SU-DHL-6 (cell line): Measurements from ENCODE around the gene VSIG10L.

Experiments used
- EZH2phosphoT487 ChIP-seq: fragments of 200-600 bp; sonication (generic), shearing (Covaris generic); conservative IDR thresholded peaks from 2 replicates; pipeline ENCODE4 v1.6.1; 2018; ENCODE audit warnings: mild to moderate bottlenecking, antibody characterized with exemption, low read length, moderate library complexity, mixed read lengths
- TF ChIP-seq, protein P1 (sequence below): fragments of 200-600 bp; sonication (generic); IDR thresholded peaks from one replicate; pipeline ENCODE4 v1.5.1; 2017; ENCODE audit warnings: antibody characterized with exemption, mild to moderate bottlenecking, low read length, moderate library complexity; ENCODE audit not compliant: insufficient read depth, poor library complexity, severe bottlenecking

DNA sequence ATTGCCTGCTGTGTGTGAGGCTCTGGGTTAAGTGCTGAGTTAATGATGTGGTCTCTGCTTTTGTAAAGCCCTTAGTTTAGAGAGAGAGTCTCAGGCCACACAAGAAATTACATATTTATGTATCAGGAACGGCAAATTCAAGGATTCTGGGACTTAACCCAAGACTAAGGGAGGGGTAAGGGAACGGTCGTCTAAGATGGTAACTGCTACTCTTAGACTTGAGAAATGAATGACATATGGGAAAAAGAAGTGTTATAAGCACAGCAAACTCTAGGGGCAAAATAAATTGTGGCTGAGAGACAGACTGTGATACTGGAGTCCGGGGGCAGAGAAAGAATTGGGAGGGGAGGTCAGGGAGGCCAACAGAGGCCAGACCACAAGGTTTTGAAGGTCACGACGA lies 10.2 kb downstream of the VSIG10L start:
- TF ChIP-seq, protein P1, sequence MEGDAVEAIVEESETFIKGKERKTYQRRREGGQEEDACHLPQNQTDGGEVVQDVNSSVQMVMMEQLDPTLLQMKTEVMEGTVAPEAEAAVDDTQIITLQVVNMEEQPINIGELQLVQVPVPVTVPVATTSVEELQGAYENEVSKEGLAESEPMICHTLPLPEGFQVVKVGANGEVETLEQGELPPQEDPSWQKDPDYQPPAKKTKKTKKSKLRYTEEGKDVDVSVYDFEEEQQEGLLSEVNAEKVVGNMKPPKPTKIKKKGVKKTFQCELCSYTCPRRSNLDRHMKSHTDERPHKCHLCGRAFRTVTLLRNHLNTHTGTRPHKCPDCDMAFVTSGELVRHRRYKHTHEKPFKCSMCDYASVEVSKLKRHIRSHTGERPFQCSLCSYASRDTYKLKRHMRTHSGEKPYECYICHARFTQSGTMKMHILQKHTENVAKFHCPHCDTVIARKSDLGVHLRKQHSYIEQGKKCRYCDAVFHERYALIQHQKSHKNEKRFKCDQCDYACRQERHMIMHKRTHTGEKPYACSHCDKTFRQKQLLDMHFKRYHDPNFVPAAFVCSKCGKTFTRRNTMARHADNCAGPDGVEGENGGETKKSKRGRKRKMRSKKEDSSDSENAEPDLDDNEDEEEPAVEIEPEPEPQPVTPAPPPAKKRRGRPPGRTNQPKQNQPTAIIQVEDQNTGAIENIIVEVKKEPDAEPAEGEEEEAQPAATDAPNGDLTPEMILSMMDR = no peak
- TF ChIP-seq EZH2phosphoT487 = no peak
